Esophagus muscularis mucosa (tissue), 4 donors: Measurements from ENCODE around the gene UNC119B. TPM values are rescaled to one million over a fixed set of nuclear protein-coding genes. Genes with fewer than 3 reads are reported as not detected.

ENCODE experiments used
- DNase-seq: peaks from one replicate; pipeline ENCODE4 v3.0.0-alpha.2; 2017; ENCODE audit errors: extremely low spot score
- H3K27ac ChIP-seq, 4 donors: fragments of 200-600 bp; sonication (generic); replicated peaks in 1 of 4; 1 replicate in 3 of 4; 2 replicates in 1 of 4; pipeline ENCODE4 v1.5.1; 2016 to 2019; ENCODE audit warnings: mild to moderate bottlenecking in 1 of 4
- H3K27me3 ChIP-seq, 4 donors: fragments of 200-600 bp; sonication (generic); one replicate each; pipeline versions ENCODE4 v1.5.1 to v1.6.0; 2016 to 2019
- H3K36me3 ChIP-seq, 4 donors: fragments of 200-600 bp; sonication (generic); one replicate each; pipeline ENCODE4 v1.5.1; 2016 to 2019
- H3K4me1 ChIP-seq, 4 donors: fragments of 200-600 bp; sonication (generic); one replicate each; pipeline ENCODE4 v1.5.1; 2016 to 2019
- H3K4me3 ChIP-seq, 4 donors: fragments of 200-600 bp; sonication (generic); 1 replicate in 2 of 4; 2 replicates in 2 of 4; pipeline ENCODE4 v1.5.1; 2016 to 2019; ENCODE audit warnings: mild to moderate bottlenecking in 4 of 4, moderate library complexity in 1 of 4
- H3K9me3 ChIP-seq, 4 donors: fragments of 200-600 bp; sonication (generic); 1 replicate in 3 of 4; 2 replicates in 1 of 4; pipeline ENCODE4 v1.5.1; 2016 to 2019
- EP300 ChIP-seq: sonication (generic); formaldehyde crosslinking; IDR thresholded peaks from one replicate; pipeline ENCODE4 v1.6.1; 2017; ENCODE audit warnings: antibody characterized with exemption
- POLR2A ChIP-seq: fragments of 450-650 bp; IDR thresholded peaks from one replicate; pipeline ENCODE4 v1.6.1; 2017; ENCODE audit warnings: antibody characterized with exemption, moderate library complexity, mild to moderate bottlenecking, low read depth
- POLR2AphosphoS5 ChIP-seq, 2 donors: sonication (generic); formaldehyde crosslinking; IDR thresholded peaks; one replicate each; pipeline ENCODE4 v1.6.1; 2017; ENCODE audit warnings: antibody characterized with exemption in 2 of 2
- WGBS: methylation state at CpG from one replicate; pipeline ENCODE4 v1.1.5; 2018; 5-methylcytosine and 5-hydroxymethylcytosine counted together
- intact Hi-C: fragments of 100-400 bp; cut with DNase I; formaldehyde crosslinking; loops from one replicate; pipeline ENCODE4 v1.15.1; 2023
- total RNA-seq, 4 donors: library from RNA; depleted of rRNA; stranded (reverse); fragments of >200 nt; gene quantifications; one replicate each; pipeline versions ENCODE4 v1.1.0 to v1.2.1, GENCODE V29; 2016
- TF ChIP-seq, protein P1 (sequence below), 3 experiments: fragments of 200-600 bp in 2 of 3; fragments of 450-650 bp in 1 of 3; sonication (generic) in 2 of 3; IDR thresholded peaks; one replicate each; pipeline ENCODE4 v1.5.1; 2017 to 2019; ENCODE audit warnings: antibody characterized with exemption in 3 of 3, mild to moderate bottlenecking in 2 of 3, moderate library complexity in 1 of 3

The UNC119B gene
- total RNA-seq, 4 donors from 2014 or later = 20.0 to 30.8 (median 28.5) TPM

DNA sequence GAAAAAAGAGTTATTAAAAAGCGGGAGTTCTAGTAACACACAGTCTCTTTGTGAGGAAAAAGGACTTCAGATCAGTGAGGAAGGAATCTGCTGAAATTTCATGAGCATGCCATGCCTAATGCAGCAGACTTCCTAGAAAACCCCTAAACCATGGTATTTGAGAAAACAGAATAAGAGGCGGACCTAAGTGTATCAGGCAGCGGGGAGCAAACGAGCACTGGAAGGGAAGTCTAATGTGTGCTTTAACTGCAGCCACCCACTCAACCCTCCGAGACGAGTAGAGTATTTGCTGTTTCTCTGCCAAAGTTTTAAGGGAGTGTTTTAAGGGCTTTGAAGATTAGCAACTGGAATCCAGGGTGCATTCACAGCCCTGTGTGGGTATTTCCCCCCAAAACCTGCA lies 51.8 kb downstream of the UNC119B start:
- H3K27me3 ChIP-seq = no peaks in the 10 kb centered on the region
- TF ChIP-seq POLR2AphosphoS5 (IDR thresholded peaks at IDR 0.05) (no peak), EP300 (no peak), POLR2A (no peak)
- TF ChIP-seq, protein P1, sequence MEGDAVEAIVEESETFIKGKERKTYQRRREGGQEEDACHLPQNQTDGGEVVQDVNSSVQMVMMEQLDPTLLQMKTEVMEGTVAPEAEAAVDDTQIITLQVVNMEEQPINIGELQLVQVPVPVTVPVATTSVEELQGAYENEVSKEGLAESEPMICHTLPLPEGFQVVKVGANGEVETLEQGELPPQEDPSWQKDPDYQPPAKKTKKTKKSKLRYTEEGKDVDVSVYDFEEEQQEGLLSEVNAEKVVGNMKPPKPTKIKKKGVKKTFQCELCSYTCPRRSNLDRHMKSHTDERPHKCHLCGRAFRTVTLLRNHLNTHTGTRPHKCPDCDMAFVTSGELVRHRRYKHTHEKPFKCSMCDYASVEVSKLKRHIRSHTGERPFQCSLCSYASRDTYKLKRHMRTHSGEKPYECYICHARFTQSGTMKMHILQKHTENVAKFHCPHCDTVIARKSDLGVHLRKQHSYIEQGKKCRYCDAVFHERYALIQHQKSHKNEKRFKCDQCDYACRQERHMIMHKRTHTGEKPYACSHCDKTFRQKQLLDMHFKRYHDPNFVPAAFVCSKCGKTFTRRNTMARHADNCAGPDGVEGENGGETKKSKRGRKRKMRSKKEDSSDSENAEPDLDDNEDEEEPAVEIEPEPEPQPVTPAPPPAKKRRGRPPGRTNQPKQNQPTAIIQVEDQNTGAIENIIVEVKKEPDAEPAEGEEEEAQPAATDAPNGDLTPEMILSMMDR (IDR thresholded peaks at IDR 0.05) = no peak
- DNase-seq = no peak
- H3K9me3 ChIP-seq = no peaks in the 10 kb centered on the region
- intact Hi-C loops = no loop called here
- WGBS = 62% methylated on average over 6 of the region's 6 CpGs
- no peak overlapping the region for H3K4me3 ChIP-seq
- peaks cover 23 to 69% (median 50%) of the 10 kb centered on the region in 4 donors for H3K36me3 ChIP-seq
- H3K4me1 ChIP-seq = peaks cover 14 to 19% (median 18%) of the 10 kb centered on the region in 4 donors
- peak overlapping the region; percentile 52 to 72 (median 64) for H3K27ac ChIP-seq

DNA sequence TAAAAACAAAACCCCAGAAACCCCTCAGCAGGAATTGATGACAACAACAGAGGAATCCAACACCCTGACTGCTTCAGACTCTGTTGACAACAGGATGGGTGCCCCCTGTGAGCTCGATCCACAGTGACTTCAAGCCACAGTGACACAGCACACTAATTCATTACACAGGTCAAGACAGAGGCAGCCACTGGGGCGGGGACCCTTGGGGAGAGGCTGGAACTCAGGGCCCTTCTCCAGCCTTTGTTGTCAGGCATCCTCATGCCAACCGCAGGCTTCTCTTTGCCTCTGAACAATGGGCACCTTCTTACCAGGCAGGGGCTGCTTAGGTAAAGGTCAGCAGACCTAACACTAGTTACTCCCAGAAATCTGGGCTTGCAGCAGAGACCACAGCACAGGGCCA lies 53.0 kb downstream of the UNC119B start:
- Histone ChIP-seq H3K4me1 (peaks cover 14 to 19% (median 18%) of the 10 kb centered on the region in 4 donors), H3K36me3 (peaks cover 35 to 81% (median 62%) of the 10 kb centered on the region in 4 donors), H3K9me3 (no peaks in the 10 kb centered on the region), H3K27ac (no peak overlapping the region), H3K4me3 (no peak overlapping the region), H3K27me3 (no peaks in the 10 kb centered on the region)
- intact Hi-C loops = no loop called here
- TF ChIP-seq, protein P1 (IDR thresholded peaks at IDR 0.05) = no peak
- TF ChIP-seq EP300 (no peak), POLR2AphosphoS5 (IDR thresholded peaks at IDR 0.05) (no peak), POLR2A (no peak)
- DNase-seq = no peak
- 56% methylated on average over 2 of the region's 3 CpGs for WGBS

DNA sequence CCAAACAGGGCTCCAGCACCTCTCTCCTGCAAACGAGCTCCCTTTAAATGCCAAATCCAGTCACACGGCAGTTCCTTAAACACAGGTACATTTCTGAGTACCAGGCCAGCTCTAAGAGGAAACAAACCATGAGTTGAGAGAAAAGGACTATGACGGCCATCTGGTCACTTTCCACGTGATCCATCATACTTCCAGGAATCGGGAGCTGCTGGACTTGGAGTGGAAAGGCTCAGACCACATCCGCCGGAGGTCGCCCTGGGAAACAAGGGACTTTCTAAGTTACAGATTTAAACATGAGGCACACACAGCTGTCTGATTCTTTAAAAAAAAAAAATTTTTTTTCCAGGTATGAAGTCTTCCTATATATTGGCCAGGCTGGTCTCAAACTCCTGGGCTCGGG lies 54.6 kb downstream of the UNC119B start:
- Histone ChIP-seq H3K27me3 (no peaks in the 10 kb centered on the region), H3K4me3 (no peak overlapping the region), H3K9me3 (no peaks in the 10 kb centered on the region), H3K4me1 (peaks cover 14 to 19% (median 18%) of the 10 kb centered on the region in 4 donors), H3K27ac (no peak overlapping the region), H3K36me3 (peaks cover 38 to 92% (median 70%) of the 10 kb centered on the region in 4 donors)
- intact Hi-C loops = no loop called here
- 81% methylated on average over 9 of the region's 9 CpGs for WGBS
- DNase-seq = no peak
- TF ChIP-seq POLR2AphosphoS5 (IDR thresholded peaks at IDR 0.05) = no peak

DNA sequence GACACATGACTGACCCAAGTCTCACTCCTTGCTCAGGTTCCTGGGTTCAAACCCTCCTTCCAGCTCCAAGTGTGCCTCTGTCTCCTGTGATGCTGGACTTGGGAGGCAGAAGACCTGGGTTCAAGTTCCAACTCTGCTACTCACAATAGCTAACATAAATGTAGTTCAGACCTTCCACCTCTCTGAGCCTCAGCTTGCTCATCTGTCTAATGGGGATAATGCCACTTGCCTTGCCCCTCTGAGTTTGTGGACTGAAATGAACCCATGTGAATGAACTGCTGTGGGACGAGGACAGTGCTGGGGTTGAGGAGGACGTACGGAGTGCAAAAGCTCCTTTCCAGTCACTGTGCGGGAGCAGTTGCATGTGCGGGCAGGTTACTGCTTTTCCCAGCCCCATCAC lies 56.3 kb downstream of the UNC119B start:
- peaks cover 8 to 11% (median 9%) of the 10 kb centered on the region in 4 donors for H3K4me1 ChIP-seq
- H3K9me3 ChIP-seq = no peaks in the 10 kb centered on the region
- H3K27ac ChIP-seq = no peak overlapping the region
- TF ChIP-seq, protein P1 (IDR thresholded peaks at IDR 0.05) = no peak
- no peak for TF ChIP-seq POLR2AphosphoS5 (IDR thresholded peaks at IDR 0.05)
- TF ChIP-seq POLR2A = no peak
- TF ChIP-seq EP300 = no peak
- 91% methylated on average over 4 of the region's 5 CpGs for WGBS
- intact Hi-C loops = no loop called here
- H3K4me3 ChIP-seq = no peak overlapping the region
- no peak for DNase-seq
- peaks cover 38 to 87% (median 64%) of the 10 kb centered on the region in 4 donors for H3K36me3 ChIP-seq
- no peaks in the 10 kb centered on the region for H3K27me3 ChIP-seq

DNA sequence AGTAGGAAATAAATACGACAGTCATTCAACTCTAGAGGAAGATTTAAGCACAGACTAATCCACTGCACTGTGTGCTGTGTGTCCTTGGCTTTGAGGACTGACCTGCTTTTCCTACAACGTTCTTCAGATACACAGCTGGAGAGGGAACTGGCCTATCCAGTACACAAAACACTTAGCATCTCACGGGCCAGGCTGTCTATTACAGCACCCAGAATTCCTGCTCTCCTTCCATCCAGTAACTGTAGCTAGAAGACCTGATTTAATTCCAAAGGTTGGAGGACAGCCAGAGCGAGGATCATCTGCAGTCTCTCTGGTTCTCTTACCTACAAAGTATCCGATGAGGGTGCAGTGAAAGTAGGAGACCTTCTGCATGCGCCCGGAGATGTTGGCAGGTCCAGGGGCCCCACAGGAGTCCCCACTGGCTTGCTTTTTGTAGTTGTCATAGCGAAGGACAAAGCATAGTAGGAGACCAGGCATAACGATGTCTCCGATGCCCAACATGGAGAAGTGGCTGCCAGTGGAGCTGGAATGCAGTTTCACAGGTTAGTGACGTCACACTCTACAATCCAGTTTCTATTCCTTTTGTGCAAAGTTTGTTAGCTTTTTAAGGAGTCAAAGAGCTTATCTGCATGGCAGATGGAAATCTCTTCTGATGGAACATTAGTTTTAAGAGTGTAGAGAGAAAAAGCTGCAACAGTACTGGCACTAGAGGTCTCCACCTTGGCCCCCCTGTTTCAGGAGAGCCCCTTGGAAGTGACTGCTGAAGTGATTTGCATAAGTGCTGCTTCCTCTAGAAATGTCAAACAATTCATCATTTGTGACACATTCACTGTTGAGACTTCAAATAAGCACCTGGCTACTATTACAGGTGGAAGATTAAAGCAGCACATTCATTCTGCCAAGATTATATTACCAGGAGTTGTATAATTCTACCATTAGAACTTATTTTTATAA lies 57.1 kb downstream of the UNC119B start:
- 92% methylated on average over 11 of the region's 11 CpGs for WGBS
- H3K27ac ChIP-seq = no peak overlapping the region
- no peak for DNase-seq
- peaks cover 0 to 3% (median 2%) of the 10 kb centered on the region in 4 donors for H3K4me1 ChIP-seq
- intact Hi-C loops = no loop called here
- peaks cover 38 to 88% (median 64%) of the 10 kb centered on the region in 4 donors for H3K36me3 ChIP-seq
- no peak overlapping the region for H3K4me3 ChIP-seq
- H3K27me3 ChIP-seq = no peaks in the 10 kb centered on the region
- TF ChIP-seq, protein P1 (IDR thresholded peaks at IDR 0.05) = no peak
- TF ChIP-seq POLR2A = no peak
- no peak for TF ChIP-seq POLR2AphosphoS5 (IDR thresholded peaks at IDR 0.05)
- TF ChIP-seq EP300 = no peak
- H3K9me3 ChIP-seq = no peaks in the 10 kb centered on the region
